GM21381 (cell line): ENCODE data around the gene CPSF7.

Experiments used
- ATAC-seq: cut with Tn5 transposase; IDR thresholded peaks from one replicate; pipeline ENCODE4 v1.9.1; 2021; ENCODE audit warnings: mild to moderate bottlenecking, moderate library complexity; ENCODE audit not compliant: unreplicated experiment

CPSF7 gene

GRCh38 chr11:61357894-61358239 is 71.9 kb downstream of the CPSF7 start:
- ATAC-seq, result no peak

- ATAC-seq, result peak; percentile 44
Measured at GRCh38 chr11:61357233-61357893, 72.4 kb downstream of the CPSF7 start.

GRCh38 chr11:61356706-61357105 is 73.1 kb downstream of the CPSF7 start:
- ATAC-seq, result no peak

- ATAC-seq, result no peak
Measured at GRCh38 chr11:61354208-61354607, 75.6 kb downstream of the CPSF7 start.

- ATAC-seq, result no peak
Measured at GRCh38 chr11:61353131-61354067, 76.4 kb downstream of the CPSF7 start.
